ENCODE measurements around the gene CFAP46. TPM values are rescaled to one million over a fixed set of nuclear protein-coding genes. Genes with fewer than 3 reads are reported as not detected.
A peak's percentile ranks its signal among the peaks of the same experiment; 100 is the strongest.

The CFAP46 gene
- not detected in 2 replicates for total RNA-seq (2014; rRNA removed; shearing (Covaris generic))
- total RNA-seq (2022): not detected in 2 replicates
- not detected for Bru-seq, nascent RNA
- BruChase-seq, experiment 1, labeled RNA remaining after a 6-hour chase: not detected
- BruChase-seq, experiment 2, labeled RNA remaining after a 2-hour chase: percentile 1 among the genes with signal in this experiment
- long read RNA-seq: 0 reads

- no peak within 1 kb of the TSS for H2AFZ ChIP-seq (ENCODE audit: low read length)
- BruUV-seq (replicated peaks): no TSS peak
- no peaks in the 10 kb centered on the region for H3K9me2 ChIP-seq (ENCODE audit: insufficient read depth, low read length)
- intact Hi-C loops (cut with micrococcal nuclease; ENCODE audit: unreplicated experiment): no loop called here
- no peaks in the 10 kb centered on the region for H3K79me2 ChIP-seq (ENCODE audit: insufficient read depth, low read depth, low read length)
- H3K4me1 ChIP-seq (ENCODE audit: insufficient read depth, low read length, poor library complexity, severe bottlenecking): no peaks in the 10 kb centered on the region
- H3K27ac ChIP-seq (ENCODE audit: low read depth, low read length, poor library complexity, severe bottlenecking): no peak within 1 kb of the TSS
- POLR2A ChIA-PET: no interaction called here
- no peaks in the 10 kb centered on the region for H4K20me1 ChIP-seq (ENCODE audit: insufficient read depth, low read length)
- no peaks in the 10 kb centered on the region for H3K36me3 ChIP-seq (ENCODE audit: insufficient read depth, low read length)
- H3K4me3 ChIP-seq (ENCODE audit: low read depth, low read length, poor library complexity, severe bottlenecking): no peak within 1 kb of the TSS
- CTCF ChIA-PET (ENCODE audit: unreplicated experiment): no interaction called here
- H3K4me2 ChIP-seq (ENCODE audit: low read length): no peak within 1 kb of the TSS
- DNase-seq (ENCODE audit: low spot score): no peak
- no peaks in the 10 kb centered on the region for H3K9me3 ChIP-seq (ENCODE audit: low read length)
- TF ChIP-seq EZH2phosphoT487 (IDR thresholded peaks at IDR 0.05; ENCODE audit: borderline replicate concordance, low read depth, low read length) (no peak), CTCF (conservative IDR thresholded peaks at IDR 0.05; ENCODE audit: low read length) (no peak)
Observed at GRCh38 chr10:132942101-132943057, at the start of gene CFAP46. TSS of gene CFAP46 (minus strand) at chr10:132942570. CDS start at chr10:132942484, 86 bp downstream.

- ChIA-PET CTCF (ENCODE audit: unreplicated experiment) (no interaction called here), POLR2A (no interaction called here)
- Histone ChIP-seq H3K4me1 (ENCODE audit: insufficient read depth, low read length, poor library complexity, severe bottlenecking) (no peaks in the 10 kb centered on the region), H3K27ac (ENCODE audit: low read depth, low read length, poor library complexity, severe bottlenecking) (no peak overlapping the region), H3K4me2 (ENCODE audit: low read length) (no peak overlapping the region), H3K79me2 (ENCODE audit: insufficient read depth, low read depth, low read length) (no peaks in the 10 kb centered on the region), H2AFZ (ENCODE audit: low read length) (no peak overlapping the region), H3K4me3 (ENCODE audit: low read depth, low read length, poor library complexity, severe bottlenecking) (no peak overlapping the region), H3K9me2 (ENCODE audit: insufficient read depth, low read length) (no peaks in the 10 kb centered on the region), H4K20me1 (ENCODE audit: insufficient read depth, low read length) (no peaks in the 10 kb centered on the region), H3K9me3 (ENCODE audit: low read length) (no peaks in the 10 kb centered on the region), H3K36me3 (ENCODE audit: insufficient read depth, low read length) (no peaks in the 10 kb centered on the region)
- TF ChIP-seq CTCF (conservative IDR thresholded peaks at IDR 0.05; ENCODE audit: low read length) (no peak), EZH2phosphoT487 (IDR thresholded peaks at IDR 0.05; ENCODE audit: borderline replicate concordance, low read depth, low read length) (no peak)
- BruUV-seq (replicated peaks): no TSS peak
- DNase-seq (ENCODE audit: low spot score): no peak
- intact Hi-C loops (cut with micrococcal nuclease; ENCODE audit: unreplicated experiment): no loop called here
Observed at GRCh38 chr10:132991706-132992432, 49.5 kb upstream of the CFAP46 start.
